ENCODE measurements around the gene ATG13.
"Not testable (repeated sequence)": the region's sequence is repeated elsewhere in the genome, so short reads cannot be mapped to it uniquely, and the experiment has no call there.

Gene ATG13

GRCh38 chr11:46640036-46640788 lies 22.9 kb downstream of the ATG13 start:
- no peak for FAIRE-seq
- DNase-seq (ENCODE audit: extremely low spot score, insufficient read length, low read depth), result no peak

GRCh38 chr11:46641639-46642038 lies 24.3 kb downstream of the ATG13 start:
- no peak for FAIRE-seq
- DNase-seq (ENCODE audit: extremely low spot score, insufficient read length, low read depth), result no peak

- FAIRE-seq (no peak), DNase-seq (ENCODE audit: extremely low spot score, insufficient read length, low read depth) (no peak)
These were observed 25.4 kb downstream of the ATG13 start for GRCh38 chr11:46642627-46643335.

- FAIRE-seq, result no peak
- DNase-seq (ENCODE audit: extremely low spot score, insufficient read length, low read depth), result no peak
These were observed 26.2 kb downstream of the ATG13 start for GRCh38 chr11:46643531-46643930.

- no peak for FAIRE-seq
- no peak for DNase-seq (ENCODE audit: extremely low spot score, insufficient read length, low read depth)
These were observed 26.6 kb downstream of the ATG13 start for GRCh38 chr11:46643986-46644385.

GRCh38 chr11:46649180-46649738 lies 31.9 kb downstream of the ATG13 start:
- no peak for DNase-seq (ENCODE audit: extremely low spot score, insufficient read length, low read depth)
- FAIRE-seq, result no peak

- no peak for FAIRE-seq
- no peak for DNase-seq (ENCODE audit: extremely low spot score, insufficient read length, low read depth)
These were observed 38.3 kb downstream of the ATG13 start for GRCh38 chr11:46655631-46656030.

- DNase-seq (ENCODE audit: extremely low spot score, insufficient read length, low read depth), result no peak
- no peak for FAIRE-seq
These were observed 39.8 kb downstream of the ATG13 start for GRCh38 chr11:46657186-46657585.

- DNase-seq (ENCODE audit: extremely low spot score, insufficient read length, low read depth) (no peak), FAIRE-seq (no peak)
These were observed 40.9 kb downstream of the ATG13 start for GRCh38 chr11:46658259-46658658.

GRCh38 chr11:46659908-46660307 lies 42.6 kb downstream of the ATG13 start:
- no peak for FAIRE-seq
- no peak for DNase-seq (ENCODE audit: extremely low spot score, insufficient read length, low read depth)

GRCh38 chr11:46661836-46662235 lies 44.5 kb downstream of the ATG13 start:
- DNase-seq (ENCODE audit: extremely low spot score, insufficient read length, low read depth), result no peak
- FAIRE-seq, result no peak

- DNase-seq (ENCODE audit: extremely low spot score, insufficient read length, low read depth) (no peak), FAIRE-seq (no peak)
These were observed 45.0 kb downstream of the ATG13 start for GRCh38 chr11:46662366-46662765.

- DNase-seq (ENCODE audit: extremely low spot score, insufficient read length, low read depth), result no peak
- FAIRE-seq, result no peak
These were observed 46.1 kb downstream of the ATG13 start for GRCh38 chr11:46663277-46663940.

GRCh38 chr11:46664612-46665011 lies 47.3 kb downstream of the ATG13 start:
- no peak for DNase-seq (ENCODE audit: extremely low spot score, insufficient read length, low read depth)
- FAIRE-seq, result no peak

GRCh38 chr11:46665356-46665755 lies 48.0 kb downstream of the ATG13 start:
- FAIRE-seq, result no peak
- no peak for DNase-seq (ENCODE audit: extremely low spot score, insufficient read length, low read depth)

- FAIRE-seq (no peak), DNase-seq (ENCODE audit: extremely low spot score, insufficient read length, low read depth) (no peak)
These were observed 49.2 kb downstream of the ATG13 start for GRCh38 chr11:46666516-46666915.

- FAIRE-seq (no peak), DNase-seq (ENCODE audit: extremely low spot score, insufficient read length, low read depth) (no peak)
These were observed 49.7 kb downstream of the ATG13 start for GRCh38 chr11:46667043-46667481.

GRCh38 chr11:46668480-46669085 lies 51.2 kb downstream of the ATG13 start:
- FAIRE-seq, result no peak

GRCh38 chr11:46669711-46670139 lies 52.4 kb downstream of the ATG13 start:
- FAIRE-seq, result no peak
- no peak for DNase-seq (ENCODE audit: extremely low spot score, insufficient read length, low read depth)

More at GRCh38 chr11:46668480-46669085, 51.2 kb downstream of the ATG13 start:
- no peak for DNase-seq (ENCODE audit: extremely low spot score, insufficient read length, low read depth)

- FAIRE-seq, result not testable (repeated sequence)
These were observed 53.2 kb downstream of the ATG13 start for GRCh38 chr11:46670521-46670920.

More at GRCh38 chr11:46670521-46670920, 53.2 kb downstream of the ATG13 start:
- not testable (repeated sequence) for DNase-seq (ENCODE audit: extremely low spot score, insufficient read length, low read depth)

Measured in GM18507 (cell line).